Spleen (tissue), 7 donors: Measurements from ENCODE around the gene CNIH3.

ENCODE experiments used
- POLR2A ChIP-seq, 3 donors: fragments of 450-650 bp; IDR thresholded peaks; one replicate each; pipeline ENCODE4 v1.5.1; 2017; ENCODE audit warnings: antibody characterized with exemption in 3 of 3, mild to moderate bottlenecking in 1 of 3
- TF ChIP-seq, protein P1 (sequence below), 11 experiments: fragments of 200-600 bp in 7 of 11; fragments of 450-650 bp in 4 of 11; sonication (generic) in 4 of 11; IDR thresholded peaks in 8 of 11; conservative IDR thresholded peaks in 3 of 11; 1 replicate in 7 of 11; 2 replicates in 4 of 11; pipeline versions ENCODE4 v1.4.0 to v1.8.0; 2016 to 2021; ENCODE audit warnings: antibody characterized with exemption in 11 of 11, inconsistent platforms in 4 of 11, mild to moderate bottlenecking in 1 of 11
- donor health status: DM: no; HTN: no; CAD: no; lungs with moderate emphysema.
- donor health status: DM: no; HTN: no; CAD: no.
- donor health status: DM: no; HTN: no; CAD: no.

DNA sequence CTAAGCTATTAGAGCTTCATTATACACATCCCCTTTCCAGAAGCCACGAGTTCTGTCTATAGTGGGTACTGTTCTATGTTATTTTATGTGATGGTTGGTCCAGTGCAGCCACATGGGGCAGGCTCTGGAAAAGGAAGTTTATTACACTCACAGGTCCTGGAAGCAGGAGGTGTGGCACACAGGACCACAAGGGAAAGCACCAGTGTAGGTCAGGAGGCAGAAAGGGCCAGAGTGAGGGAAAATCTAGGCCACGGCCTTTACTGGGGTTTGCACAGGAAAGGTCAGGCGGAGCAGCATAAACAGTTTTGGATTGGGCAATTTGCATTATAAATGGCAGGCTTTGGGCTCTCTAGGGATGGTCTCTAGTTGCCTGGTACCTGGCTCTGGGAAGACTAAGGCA is 21.8 kb upstream of the CNIH3 start:
- TF ChIP-seq, protein P1, sequence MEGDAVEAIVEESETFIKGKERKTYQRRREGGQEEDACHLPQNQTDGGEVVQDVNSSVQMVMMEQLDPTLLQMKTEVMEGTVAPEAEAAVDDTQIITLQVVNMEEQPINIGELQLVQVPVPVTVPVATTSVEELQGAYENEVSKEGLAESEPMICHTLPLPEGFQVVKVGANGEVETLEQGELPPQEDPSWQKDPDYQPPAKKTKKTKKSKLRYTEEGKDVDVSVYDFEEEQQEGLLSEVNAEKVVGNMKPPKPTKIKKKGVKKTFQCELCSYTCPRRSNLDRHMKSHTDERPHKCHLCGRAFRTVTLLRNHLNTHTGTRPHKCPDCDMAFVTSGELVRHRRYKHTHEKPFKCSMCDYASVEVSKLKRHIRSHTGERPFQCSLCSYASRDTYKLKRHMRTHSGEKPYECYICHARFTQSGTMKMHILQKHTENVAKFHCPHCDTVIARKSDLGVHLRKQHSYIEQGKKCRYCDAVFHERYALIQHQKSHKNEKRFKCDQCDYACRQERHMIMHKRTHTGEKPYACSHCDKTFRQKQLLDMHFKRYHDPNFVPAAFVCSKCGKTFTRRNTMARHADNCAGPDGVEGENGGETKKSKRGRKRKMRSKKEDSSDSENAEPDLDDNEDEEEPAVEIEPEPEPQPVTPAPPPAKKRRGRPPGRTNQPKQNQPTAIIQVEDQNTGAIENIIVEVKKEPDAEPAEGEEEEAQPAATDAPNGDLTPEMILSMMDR (IDR thresholded peaks at IDR 0.05 in 8 of 11, conservative IDR thresholded peaks at IDR 0.05 in 3 of 11) = no peak
- no peak for TF ChIP-seq POLR2A (IDR thresholded peaks at IDR 0.05)
